ENCODE results near the gene CFAP52. TPM values are rescaled to one million over a fixed set of nuclear protein-coding genes. Genes with fewer than 3 reads are reported as not detected.
"Not testable (repeated sequence)": the region's sequence is repeated elsewhere in the genome, so short reads cannot be mapped to it uniquely, and the experiment has no call there.

The CFAP52 gene
- total RNA-seq, 1 donor from 2014 or later = not detected

DNA sequence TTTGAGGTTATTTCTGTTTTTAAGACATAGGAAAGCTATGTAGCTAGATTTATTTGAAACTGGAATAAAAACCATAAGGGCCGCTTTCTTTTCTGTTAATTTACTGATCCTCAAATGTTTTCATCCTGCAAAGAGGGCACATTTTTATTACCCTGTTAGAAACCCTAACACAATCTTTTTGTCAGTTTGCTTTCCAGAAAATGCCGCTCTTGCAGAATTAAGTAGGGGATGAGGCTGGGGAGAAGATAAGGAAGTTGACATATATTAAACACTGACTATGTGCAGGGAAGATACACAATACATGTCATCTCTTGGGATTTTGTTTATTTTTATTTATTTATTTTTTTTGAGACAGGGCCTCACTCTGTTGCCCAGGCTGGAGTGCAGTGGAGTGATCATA, 84.6 kb downstream of the CFAP52 start:
- no peak for DNase-seq (ENCODE audit: low read depth)
- TF ChIP-seq, protein P1, sequence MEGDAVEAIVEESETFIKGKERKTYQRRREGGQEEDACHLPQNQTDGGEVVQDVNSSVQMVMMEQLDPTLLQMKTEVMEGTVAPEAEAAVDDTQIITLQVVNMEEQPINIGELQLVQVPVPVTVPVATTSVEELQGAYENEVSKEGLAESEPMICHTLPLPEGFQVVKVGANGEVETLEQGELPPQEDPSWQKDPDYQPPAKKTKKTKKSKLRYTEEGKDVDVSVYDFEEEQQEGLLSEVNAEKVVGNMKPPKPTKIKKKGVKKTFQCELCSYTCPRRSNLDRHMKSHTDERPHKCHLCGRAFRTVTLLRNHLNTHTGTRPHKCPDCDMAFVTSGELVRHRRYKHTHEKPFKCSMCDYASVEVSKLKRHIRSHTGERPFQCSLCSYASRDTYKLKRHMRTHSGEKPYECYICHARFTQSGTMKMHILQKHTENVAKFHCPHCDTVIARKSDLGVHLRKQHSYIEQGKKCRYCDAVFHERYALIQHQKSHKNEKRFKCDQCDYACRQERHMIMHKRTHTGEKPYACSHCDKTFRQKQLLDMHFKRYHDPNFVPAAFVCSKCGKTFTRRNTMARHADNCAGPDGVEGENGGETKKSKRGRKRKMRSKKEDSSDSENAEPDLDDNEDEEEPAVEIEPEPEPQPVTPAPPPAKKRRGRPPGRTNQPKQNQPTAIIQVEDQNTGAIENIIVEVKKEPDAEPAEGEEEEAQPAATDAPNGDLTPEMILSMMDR (conservative IDR thresholded peaks at IDR 0.05; ENCODE audit: low read depth, low read length) = no peak
- H3K4me3 ChIP-seq (ENCODE audit: low read depth, low read length) = no peak overlapping the region

DNA sequence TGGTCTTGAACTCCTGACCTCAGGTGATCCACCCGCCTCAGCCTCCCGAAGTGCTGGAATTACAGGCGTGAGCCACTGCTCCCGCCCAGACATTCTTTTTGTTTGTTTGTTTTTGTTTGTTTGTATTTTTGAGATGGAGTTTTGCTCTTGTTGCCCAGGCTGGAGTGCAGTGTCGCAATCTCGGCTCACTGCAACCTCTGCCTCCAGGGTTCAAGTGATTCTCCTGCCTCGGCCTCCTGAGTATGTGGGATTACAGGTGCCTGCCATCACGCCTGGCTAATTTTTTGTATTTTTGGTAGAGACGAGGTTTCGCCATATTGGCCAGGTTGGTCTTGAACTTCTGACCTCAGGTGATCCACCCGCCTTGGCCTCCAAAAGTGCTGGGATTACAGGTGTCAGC, 87.1 kb downstream of the CFAP52 start:
- DNase-seq (ENCODE audit: low read depth); H3K4me3 ChIP-seq (ENCODE audit: low read depth, low read length): not testable (repeated sequence)

DNA sequence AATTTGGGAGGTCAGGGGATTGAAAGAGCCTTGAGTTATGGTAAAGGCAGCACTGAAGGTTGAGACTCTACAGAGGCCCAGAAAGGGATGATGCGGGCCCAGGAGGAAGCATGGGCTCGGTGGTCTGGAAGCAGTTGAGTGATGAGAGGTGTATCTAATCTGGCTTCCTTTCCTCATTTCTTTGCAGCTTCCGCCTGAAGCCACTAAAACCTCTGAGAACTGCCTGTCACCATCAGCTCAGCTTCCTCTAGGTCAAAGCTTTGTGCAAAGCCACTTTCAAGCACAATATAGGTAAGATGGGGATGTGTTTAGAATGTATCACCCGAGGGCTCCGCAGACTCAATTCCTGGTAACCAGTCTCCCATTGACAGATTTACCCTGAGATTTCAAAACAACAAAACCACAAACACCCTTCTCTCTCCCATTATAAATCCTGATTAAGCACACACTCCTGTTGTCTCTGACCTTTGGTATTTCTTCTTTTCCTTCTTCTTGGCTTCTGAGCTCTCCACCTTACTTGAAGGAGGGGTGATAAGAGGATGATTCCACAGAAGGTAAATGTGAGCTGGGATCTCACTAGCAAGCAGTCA, 90.1 kb downstream of the CFAP52 start:
- H3K4me3 ChIP-seq (ENCODE audit: low read depth, low read length) = no peak overlapping the region
- DNase-seq (ENCODE audit: low read depth) = no peak
- TF ChIP-seq, protein P1 (conservative IDR thresholded peaks at IDR 0.05; ENCODE audit: low read depth, low read length) = no peak

DNA sequence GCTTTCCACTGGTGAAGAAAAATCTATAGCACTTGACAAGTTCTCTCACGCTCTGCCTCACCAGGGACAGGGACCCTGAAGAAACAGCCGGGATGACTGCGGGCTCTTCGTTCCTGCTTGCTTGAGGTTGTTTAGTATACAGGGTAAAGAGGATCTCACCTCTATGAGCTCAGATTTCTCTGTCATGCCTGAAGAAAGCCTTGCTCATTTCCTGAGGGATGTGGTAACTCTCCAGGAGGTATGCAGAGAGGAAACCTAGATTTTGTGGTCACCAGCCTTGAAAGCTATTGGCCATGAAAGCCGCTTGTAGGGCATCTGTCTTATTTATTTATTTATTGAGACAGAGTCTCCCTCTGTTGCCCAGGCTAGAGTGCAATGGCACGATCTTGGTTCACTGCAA, 92.1 kb downstream of the CFAP52 start:
- H3K4me3 ChIP-seq (ENCODE audit: low read depth, low read length) = no peak overlapping the region
- DNase-seq (ENCODE audit: low read depth) = peak; percentile 80
- TF ChIP-seq, protein P1 (conservative IDR thresholded peaks at IDR 0.05; ENCODE audit: low read depth, low read length) = no peak

DNA sequence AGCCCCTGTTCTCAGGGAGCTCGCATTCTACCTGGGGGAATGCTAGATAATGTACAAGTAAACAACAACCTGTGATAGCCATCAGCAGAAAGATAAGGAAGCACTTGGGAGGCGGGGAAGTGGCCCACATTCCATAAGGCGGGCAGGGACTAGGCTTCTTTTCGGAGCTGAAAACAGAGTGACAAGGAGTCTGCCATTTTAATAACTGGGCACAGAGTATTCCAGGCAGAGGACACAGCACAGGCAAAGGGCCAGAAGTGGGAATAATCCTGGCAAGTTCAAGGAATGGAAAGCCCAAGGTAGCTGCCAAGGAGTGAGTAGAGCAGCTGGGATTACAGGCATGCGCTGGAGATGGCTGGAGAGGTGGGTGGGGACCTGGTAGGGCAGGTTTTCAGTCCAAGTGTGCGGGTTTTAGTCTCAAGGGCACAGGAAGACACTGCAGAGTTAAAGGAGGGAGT, 93.1 kb downstream of the CFAP52 start:
- no peak for DNase-seq (ENCODE audit: low read depth)
- no peak overlapping the region for H3K4me3 ChIP-seq (ENCODE audit: low read depth, low read length)
- TF ChIP-seq, protein P1 (conservative IDR thresholded peaks at IDR 0.05; ENCODE audit: low read depth, low read length) = no peak

DNA sequence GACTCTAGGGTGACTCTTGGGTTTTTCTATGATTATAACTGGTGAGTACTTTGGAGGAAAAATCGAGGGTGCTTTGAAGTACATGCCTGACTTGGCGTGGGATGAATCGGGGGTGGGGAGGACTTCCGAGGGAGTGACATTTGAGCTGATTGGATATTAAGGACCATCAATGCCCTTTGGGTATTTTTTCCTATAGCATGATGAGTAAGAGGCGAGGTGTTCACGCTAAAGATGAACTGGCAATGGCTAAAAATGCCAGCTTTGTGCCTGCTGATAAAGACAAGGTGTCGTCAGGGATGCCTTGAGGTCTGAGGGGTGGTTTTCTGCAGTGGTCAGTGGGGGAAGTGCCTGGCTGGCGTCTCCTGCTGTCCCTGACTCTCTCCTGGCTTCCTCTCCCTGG, 94.2 kb downstream of the CFAP52 start:
- TF ChIP-seq, protein P1 (conservative IDR thresholded peaks at IDR 0.05; ENCODE audit: low read depth, low read length) = no peak
- no peak for DNase-seq (ENCODE audit: low read depth)
- no peak overlapping the region for H3K4me3 ChIP-seq (ENCODE audit: low read depth, low read length)

DNA sequence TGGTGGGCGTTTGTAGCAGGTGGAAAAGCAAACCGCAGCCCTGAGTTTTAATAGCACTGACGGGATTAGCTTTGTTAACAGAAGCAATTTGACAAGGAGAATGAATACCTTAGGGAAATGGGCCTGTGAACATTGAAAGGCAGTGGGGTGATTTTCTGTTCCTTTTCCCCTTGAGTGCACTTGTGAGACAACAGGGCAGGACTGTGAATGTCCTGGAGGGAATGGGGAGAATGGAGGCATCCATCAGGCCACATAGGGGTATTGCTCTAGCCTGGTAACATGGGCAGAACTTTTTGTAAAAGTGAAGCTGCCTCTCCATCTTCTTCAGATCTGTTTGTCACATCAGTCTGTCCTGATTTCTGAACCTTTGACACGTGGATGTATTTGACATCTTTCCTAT, 95.1 kb downstream of the CFAP52 start:
- H3K4me3 ChIP-seq (ENCODE audit: low read depth, low read length) = no peak overlapping the region
- no peak for DNase-seq (ENCODE audit: low read depth)
- TF ChIP-seq, protein P1 (conservative IDR thresholded peaks at IDR 0.05; ENCODE audit: low read depth, low read length) = no peak

All from epithelial cell of proximal tubule (primary cell).